PC-9 (cell line): Measurements from ENCODE around the gene IWS1.

Source experiments
- CTCF ChIP-seq: fragments of 200-600 bp; sonication (generic); conservative IDR thresholded peaks from 2 replicates; pipeline ENCODE4 v1.6.1; 2017; ENCODE audit warnings: mixed run types, antibody characterized with exemption, mild to moderate bottlenecking, moderate library complexity
- EZH2 ChIP-seq: fragments of 200-600 bp; sonication (generic); IDR thresholded peaks from 2 replicates; pipeline ENCODE4 v1.8.0; 2017; ENCODE audit warnings: antibody characterized with exemption, low read depth

GRCh38 chr2:127574656-127575055 is 48.4 kb upstream of the IWS1 start:
- TF ChIP-seq CTCF (no peak), EZH2 (no peak)
